Measurements from ENCODE around the gene SEMA4D.

The SEMA4D gene

DNA sequence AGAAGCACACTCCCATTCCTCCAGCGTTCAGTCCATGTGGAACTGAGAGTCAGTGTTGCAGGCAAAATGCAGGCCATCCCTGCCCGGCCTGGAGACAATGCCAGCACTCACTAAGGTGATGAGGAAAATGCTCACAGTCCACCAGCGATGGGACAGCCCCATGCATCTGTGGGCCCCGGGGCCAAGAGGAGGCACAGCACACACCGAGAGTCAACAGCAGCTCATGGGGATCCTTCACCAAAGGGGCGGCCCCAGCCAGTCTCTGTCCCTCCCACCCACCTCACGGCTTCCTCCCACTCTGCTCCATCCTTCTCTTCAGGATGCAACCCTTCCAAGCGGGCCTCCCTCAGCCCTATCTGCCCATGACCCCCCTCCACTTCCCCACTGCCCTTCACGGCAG lies 6.2 kb downstream of the SEMA4D start:
- Histone ChIP-seq H3K27me3 (ENCODE audit: control insufficient read depth, insufficient read depth, low read length) (no peaks in the 10 kb centered on the region), H3K4me1 (no peaks in the 10 kb centered on the region), H3K9ac (no peak overlapping the region), H3K9me3 (ENCODE audit: control insufficient read depth, low read length) (no peaks in the 10 kb centered on the region), H2AFZ (no peak overlapping the region), H3K79me2 (no peaks in the 10 kb centered on the region), H3K4me3 (ENCODE audit: low read depth, low read length) (no peak overlapping the region), H3K4me2 (ENCODE audit: low read length) (no peak overlapping the region), H3K36me3 (ENCODE audit: control insufficient read depth, insufficient read depth, low read length) (no peaks in the 10 kb centered on the region), H3K27ac (no peak overlapping the region)
- TF ChIP-seq CTCF (IDR thresholded peaks at IDR 0.05): no peak

- H3K79me2 ChIP-seq: no peaks in the 10 kb centered on the region
- H3K9ac ChIP-seq: no peak overlapping the region
- no peak for TF ChIP-seq CTCF (IDR thresholded peaks at IDR 0.05)
- no peaks in the 10 kb centered on the region for H3K4me1 ChIP-seq
- no peak overlapping the region for H3K4me3 ChIP-seq (ENCODE audit: low read depth, low read length)
- no peaks in the 10 kb centered on the region for H3K36me3 ChIP-seq (ENCODE audit: control insufficient read depth, insufficient read depth, low read length)
- H3K27ac ChIP-seq: no peak overlapping the region
- no peak overlapping the region for H2AFZ ChIP-seq
- H3K27me3 ChIP-seq (ENCODE audit: control insufficient read depth, insufficient read depth, low read length): no peaks in the 10 kb centered on the region
- no peaks in the 10 kb centered on the region for H3K9me3 ChIP-seq (ENCODE audit: control insufficient read depth, low read length)
- no peak overlapping the region for H3K4me2 ChIP-seq (ENCODE audit: low read length)
Measured at GRCh38 chr9:89489548-89490530, 8.1 kb downstream of the SEMA4D start.

- peaks cover 4% of the 10 kb centered on the region for H3K4me1 ChIP-seq
- no peak overlapping the region for H2AFZ ChIP-seq
- no peaks in the 10 kb centered on the region for H3K36me3 ChIP-seq (ENCODE audit: control insufficient read depth, insufficient read depth, low read length)
- H3K9ac ChIP-seq: no peak overlapping the region
- H3K79me2 ChIP-seq: no peaks in the 10 kb centered on the region
- H3K9me3 ChIP-seq (ENCODE audit: control insufficient read depth, low read length): no peaks in the 10 kb centered on the region
- H3K4me3 ChIP-seq (ENCODE audit: low read depth, low read length): no peak overlapping the region
- no peak overlapping the region for H3K4me2 ChIP-seq (ENCODE audit: low read length)
- TF ChIP-seq CTCF (IDR thresholded peaks at IDR 0.05): no peak
- H3K27me3 ChIP-seq (ENCODE audit: control insufficient read depth, insufficient read depth, low read length): no peaks in the 10 kb centered on the region
- H3K27ac ChIP-seq: no peak overlapping the region
Measured at GRCh38 chr9:89488936-89489335, 9.0 kb downstream of the SEMA4D start.

GRCh38 chr9:89488131-89488530 lies 9.8 kb downstream of the SEMA4D start:
- H3K4me3 ChIP-seq (ENCODE audit: low read depth, low read length): no peak overlapping the region
- no peaks in the 10 kb centered on the region for H3K9me3 ChIP-seq (ENCODE audit: control insufficient read depth, low read length)
- no peak overlapping the region for H3K9ac ChIP-seq
- H3K4me1 ChIP-seq: peaks cover 4% of the 10 kb centered on the region
- no peaks in the 10 kb centered on the region for H3K79me2 ChIP-seq
- no peak overlapping the region for H3K27ac ChIP-seq
- no peak overlapping the region for H3K4me2 ChIP-seq (ENCODE audit: low read length)
- no peaks in the 10 kb centered on the region for H3K36me3 ChIP-seq (ENCODE audit: control insufficient read depth, insufficient read depth, low read length)
- no peaks in the 10 kb centered on the region for H3K27me3 ChIP-seq (ENCODE audit: control insufficient read depth, insufficient read depth, low read length)
- TF ChIP-seq CTCF (IDR thresholded peaks at IDR 0.05): no peak
- H2AFZ ChIP-seq: no peak overlapping the region

DNA sequence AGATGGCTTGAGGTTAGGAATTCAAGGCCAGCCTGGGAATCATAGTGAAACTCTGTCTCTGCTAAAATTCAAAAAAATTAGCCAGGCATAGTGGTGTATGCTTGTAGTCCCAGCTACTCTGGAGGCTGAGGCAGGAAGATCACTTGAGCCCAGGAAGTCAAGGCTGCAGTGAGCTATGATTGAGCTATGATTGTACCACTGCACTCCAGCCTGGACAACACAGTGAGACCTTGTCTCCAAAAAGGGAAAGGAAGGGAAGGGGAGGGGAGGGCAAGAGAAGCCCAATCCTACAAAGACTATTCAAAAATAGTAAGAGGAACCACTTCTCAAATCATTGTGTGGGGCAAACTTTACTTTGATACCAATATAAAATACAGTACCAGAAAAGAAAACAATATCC lies 11.2 kb downstream of the SEMA4D start:
- Histone ChIP-seq H3K4me1 (peaks cover 4% of the 10 kb centered on the region), H3K36me3 (ENCODE audit: control insufficient read depth, insufficient read depth, low read length) (no peaks in the 10 kb centered on the region), H3K4me2 (ENCODE audit: low read length) (no peak overlapping the region), H3K4me3 (ENCODE audit: low read depth, low read length) (no peak overlapping the region), H3K9me3 (ENCODE audit: control insufficient read depth, low read length) (no peaks in the 10 kb centered on the region), H3K27ac (no peak overlapping the region), H3K27me3 (ENCODE audit: control insufficient read depth, insufficient read depth, low read length) (no peaks in the 10 kb centered on the region), H3K9ac (no peak overlapping the region), H3K79me2 (no peaks in the 10 kb centered on the region), H2AFZ (no peak overlapping the region)
- TF ChIP-seq CTCF (IDR thresholded peaks at IDR 0.05): no peak

All from parathyroid adenoma (tissue), 2 donors.